SK-N-SH (cell line): ENCODE data around the gene CNGA1. TPM values are rescaled to one million over a fixed set of nuclear protein-coding genes. Genes with fewer than 3 reads are reported as not detected.

Source experiments
- CTCF ChIA-PET: fragments of 300-600, 350-600 bp; formaldehyde crosslinking; extraction: SDS; loops from one replicate; lab custom pipeline; 2021; lab: Yijun Ruan, JAX
- POLR2A ChIA-PET: fragments of 350-600 bp; sonication (Branson Sonifier 250); formaldehyde crosslinking; extraction: SDS; loops from one replicate; lab custom pipeline; 2020; ENCODE audit warnings: antibody characterized with exemption, inconsistent platforms; lab: Yijun Ruan, JAX
- DNase-seq: peaks from one replicate; pipeline ENCODE4 v3.0.0; 2012
- H2AFZ ChIP-seq: fragments of 200-600 bp; sonication (generic); 2 replicates; pipeline ENCODE4 v1.8.1; 2016; ENCODE audit warnings: antibody characterized with exemption, mild to moderate bottlenecking, low read depth
- H3F3A ChIP-seq: fragments of 200-600 bp; sonication (generic); replicated peaks from 2 replicates; pipeline ENCODE3; 2016; ENCODE audit warnings: antibody characterized with exemption, mild to moderate bottlenecking; ENCODE audit not compliant: insufficient read depth
- H3K27ac ChIP-seq, 2 experiments: fragments of 200-500 bp in 1 of 2; fragments of 200-600 bp in 1 of 2; sonication (Bioruptor generic) in 1 of 2; sonication (generic), shearing (Covaris generic) in 1 of 2; 2 replicates each; pipeline versions ENCODE4 v1.5.1 to v1.6.1; 2014 to 2016; ENCODE audit warnings: low read depth in 2 of 2, inconsistent platforms in 1 of 2, low read length in 1 of 2, mild to moderate bottlenecking in 1 of 2, mixed read lengths in 1 of 2
- H3K27me3 ChIP-seq: fragments of 200-600 bp; sonication (generic), shearing (Covaris generic); 2 replicates; pipeline ENCODE4 v1.6.1; 2016; ENCODE audit warnings: mixed run types; ENCODE audit not compliant: insufficient read depth
- H3K36me3 ChIP-seq, 2 experiments: fragments of 200-500 bp in 1 of 2; fragments of 200-600 bp in 1 of 2; sonication (Bioruptor generic) in 1 of 2; sonication (generic) in 1 of 2; replicated peaks in 1 of 2; 2 replicates each; pipeline versions ENCODE3 to v1.5.1; 2014 to 2016; ENCODE audit warnings: low read length in 1 of 2, mild to moderate bottlenecking in 1 of 2; ENCODE audit not compliant: insufficient read depth in 2 of 2, control insufficient read depth in 1 of 2
- H3K4me1 ChIP-seq, 2 experiments: fragments of 200-500 bp in 1 of 2; fragments of 200-600 bp in 1 of 2; sonication (Bioruptor generic) in 1 of 2; sonication (generic), shearing (Covaris generic) in 1 of 2; 2 replicates each; pipeline versions ENCODE4 v1.5.1 to v1.6.1; 2014 to 2016; ENCODE audit warnings: low read depth in 1 of 2, low read length in 1 of 2, mixed run types in 1 of 2; ENCODE audit not compliant: insufficient read depth in 2 of 2, control insufficient read depth in 1 of 2
- H3K4me2 ChIP-seq: fragments of 200-600 bp; sonication (generic), shearing (Covaris generic); 2 replicates; pipeline ENCODE4 v1.6.1; 2017; ENCODE audit warnings: mixed run types
- H3K4me3 ChIP-seq, 2 experiments: fragments of 200-500 bp in 1 of 2; fragments of 200-600 bp in 1 of 2; sonication (Bioruptor generic) in 1 of 2; sonication (generic), shearing (Covaris generic) in 1 of 2; 2 replicates each; pipeline versions ENCODE4 v1.5.1 to v1.8.1; 2014 to 2016; ENCODE audit warnings: low read depth in 2 of 2, inconsistent platforms in 1 of 2, low read length in 1 of 2, mild to moderate bottlenecking in 1 of 2, mixed read lengths in 1 of 2, moderate library complexity in 1 of 2
- H3K79me2 ChIP-seq: fragments of 200-600 bp; sonication (generic); 2 replicates; pipeline ENCODE4 v1.8.1; 2017; ENCODE audit warnings: mild to moderate bottlenecking; ENCODE audit not compliant: insufficient read depth
- H3K9ac ChIP-seq: fragments of 200-600 bp; sonication (generic); 2 replicates; pipeline ENCODE4 v1.6.1; 2017; ENCODE audit warnings: mixed run types
- H3K9me2 ChIP-seq: fragments of 200-600 bp; sonication (generic); 2 replicates; pipeline ENCODE4 v1.6.1; 2017; ENCODE audit warnings: mixed run types
- H3K9me3 ChIP-seq: fragments of 200-600 bp; sonication (generic); 2 replicates; pipeline ENCODE4 v1.6.1; 2017; ENCODE audit warnings: mixed run types, mild to moderate bottlenecking, moderate library complexity
- H4K20me1 ChIP-seq: fragments of 200-600 bp; sonication (generic); 2 replicates; pipeline ENCODE4 v1.6.1; 2017; ENCODE audit warnings: mild to moderate bottlenecking, mixed run types; ENCODE audit not compliant: insufficient read depth
- ELF1 ChIP-seq: IDR thresholded peaks from 2 replicates; pipeline ENCODE4 v1.4.0; 2012
- FOXM1 ChIP-seq: IDR thresholded peaks from 2 replicates; pipeline ENCODE4 v1.4.0; 2012; ENCODE audit warnings: low read depth, mild to moderate bottlenecking
- JUND ChIP-seq: IDR thresholded peaks from 2 replicates; pipeline ENCODE4 v1.4.0; 2012
- NFIC ChIP-seq: IDR thresholded peaks from 2 replicates; pipeline ENCODE4 v1.4.0; 2012; ENCODE audit warnings: borderline replicate concordance
- RFX5 ChIP-seq: IDR thresholded peaks from 2 replicates; pipeline ENCODE4 v1.6.1; 2012; ENCODE audit warnings: mild to moderate bottlenecking, improper control_type of control experiment, low read length
- RXRA ChIP-seq: IDR thresholded peaks from 2 replicates; pipeline ENCODE4 v1.4.0; 2012; ENCODE audit warnings: low read depth, mild to moderate bottlenecking, borderline replicate concordance
- SMC3 ChIP-seq: IDR thresholded peaks from 2 replicates; pipeline ENCODE4 v1.6.1; 2012; ENCODE audit warnings: low read depth, low read length, improper control_type of control experiment
- TEAD4 ChIP-seq: IDR thresholded peaks from 2 replicates; pipeline ENCODE4 v1.4.0; 2012; ENCODE audit warnings: mild to moderate bottlenecking, borderline replicate concordance; ENCODE audit not compliant: insufficient read depth
- WGBS: methylation state at CpG from one replicate; pipeline ENCODE4 v1.1.6; 2017; ENCODE audit warnings: low lambda C conversion rate; 5-methylcytosine and 5-hydroxymethylcytosine counted together
- polyA plus RNA-seq, 3 experiments: library from polyadenylated mRNA; depleted of rRNA; stranded (reverse); fragments of >200 nt; gene quantifications; 2 replicates each; pipeline ENCODE4 v1.2.3, GENCODE V29; 2012
- TF ChIP-seq, protein P1 (sequence below): fragments of 150-350 bp; IDR thresholded peaks from 2 replicates; pipeline ENCODE4 v1.6.1; 2016; ENCODE audit warnings: mild to moderate bottlenecking, low read depth, low read length
- TF ChIP-seq, protein P2 (sequence below): IDR thresholded peaks from 2 replicates; pipeline ENCODE4 v1.4.0; 2012; ENCODE audit warnings: low read depth, borderline replicate concordance

CNGA1 gene
- polyA plus RNA-seq, 1 of the 3 experiments (the other 2 are of a cell fraction): 0.23 TPM

DNA sequence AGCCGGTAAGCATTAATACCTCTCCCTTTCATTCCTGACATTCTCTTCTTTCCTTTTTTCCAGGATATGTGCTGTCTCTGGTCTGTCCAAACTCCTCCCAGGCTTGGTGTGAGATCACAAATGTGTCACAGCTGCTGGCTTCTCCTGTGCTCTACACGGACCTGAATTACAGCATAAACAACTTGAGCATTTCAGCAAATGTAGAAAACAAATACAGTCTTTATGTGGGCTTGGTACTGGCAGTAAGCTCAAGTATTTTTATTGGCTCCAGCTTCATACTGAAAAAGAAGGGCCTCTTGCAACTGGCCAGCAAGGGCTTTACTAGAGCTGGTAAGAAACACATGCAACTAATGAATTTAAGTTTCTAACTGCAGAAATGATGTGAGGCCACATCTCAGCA lies 8.5 kb upstream of the CNGA1 start:
- peak overlapping the region; percentile 17; the same call in 1 of the 2 replicates for H3K4me2 ChIP-seq
- H3K27me3 ChIP-seq: no peaks in the 10 kb centered on the region
- POLR2A ChIA-PET: no interaction called here
- H3K9ac ChIP-seq: no peak overlapping the region
- TF ChIP-seq TEAD4 (no peak), SMC3 (no peak), NFIC (no peak)
- TF ChIP-seq, protein P1, sequence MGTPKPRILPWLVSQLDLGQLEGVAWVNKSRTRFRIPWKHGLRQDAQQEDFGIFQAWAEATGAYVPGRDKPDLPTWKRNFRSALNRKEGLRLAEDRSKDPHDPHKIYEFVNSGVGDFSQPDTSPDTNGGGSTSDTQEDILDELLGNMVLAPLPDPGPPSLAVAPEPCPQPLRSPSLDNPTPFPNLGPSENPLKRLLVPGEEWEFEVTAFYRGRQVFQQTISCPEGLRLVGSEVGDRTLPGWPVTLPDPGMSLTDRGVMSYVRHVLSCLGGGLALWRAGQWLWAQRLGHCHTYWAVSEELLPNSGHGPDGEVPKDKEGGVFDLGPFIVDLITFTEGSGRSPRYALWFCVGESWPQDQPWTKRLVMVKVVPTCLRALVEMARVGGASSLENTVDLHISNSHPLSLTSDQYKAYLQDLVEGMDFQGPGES: no peak
- H3K9me2 ChIP-seq: no peaks in the 10 kb centered on the region
- H3K9me3 ChIP-seq: no peaks in the 10 kb centered on the region
- peaks cover 0 to 10% of the 10 kb centered on the region in 2 experiments for H3K36me3 ChIP-seq
- no peaks in the 10 kb centered on the region for H3K79me2 ChIP-seq
- 0 out of 2 replicates have a peak overlapping the region, but pooled peaks have one; percentile 42 for H2AFZ ChIP-seq
- H4K20me1 ChIP-seq: no peaks in the 10 kb centered on the region
- H3F3A ChIP-seq: no peaks in the 10 kb centered on the region
- H3K4me3 ChIP-seq: no peak overlapping the region
- DNase-seq: no peak
- CTCF ChIA-PET: interaction anchor here (0.6 to 1.0 kb wide), 2 partner anchors 9 to 434 kb away, joined by 3 to 4 read pairs; no protein-coding TSS in a partner anchor
- no peak overlapping the region for H3K27ac ChIP-seq
- 25% methylated on average over 2 of the region's 2 CpGs for WGBS
- peaks cover 0 to 5% of the 10 kb centered on the region in 2 experiments; a peak in 1 of 4 replicates for H3K4me1 ChIP-seq

DNA sequence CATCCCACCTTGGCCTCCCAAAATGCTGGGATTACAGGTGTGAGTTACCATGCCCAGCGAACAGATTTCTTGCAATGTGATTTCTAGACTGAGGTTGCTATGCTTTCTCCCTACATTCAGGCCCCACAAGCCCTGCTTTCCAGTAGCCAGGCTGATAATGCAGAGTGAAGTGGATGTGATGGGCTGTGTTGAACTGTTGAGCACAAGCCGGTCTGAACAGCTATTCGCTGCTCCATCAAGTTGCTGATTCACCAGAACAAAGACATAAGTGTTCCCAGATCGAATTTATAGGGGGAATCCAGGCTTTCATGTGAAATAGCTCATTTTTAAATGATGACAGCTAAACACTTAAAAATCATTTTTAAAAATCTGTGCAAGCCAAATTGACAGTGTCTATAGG lies 8.0 kb upstream of the CNGA1 start:
- H3K4me2 ChIP-seq: peak overlapping the region; percentile 17; the same call in 1 of the 2 replicates
- TF ChIP-seq JUND (no peak), SMC3 (no peak), NFIC (no peak), FOXM1 (no peak), RXRA (no peak), TEAD4 (no peak), RFX5 (no peak), ELF1 (no peak)
- TF ChIP-seq, protein P2, sequence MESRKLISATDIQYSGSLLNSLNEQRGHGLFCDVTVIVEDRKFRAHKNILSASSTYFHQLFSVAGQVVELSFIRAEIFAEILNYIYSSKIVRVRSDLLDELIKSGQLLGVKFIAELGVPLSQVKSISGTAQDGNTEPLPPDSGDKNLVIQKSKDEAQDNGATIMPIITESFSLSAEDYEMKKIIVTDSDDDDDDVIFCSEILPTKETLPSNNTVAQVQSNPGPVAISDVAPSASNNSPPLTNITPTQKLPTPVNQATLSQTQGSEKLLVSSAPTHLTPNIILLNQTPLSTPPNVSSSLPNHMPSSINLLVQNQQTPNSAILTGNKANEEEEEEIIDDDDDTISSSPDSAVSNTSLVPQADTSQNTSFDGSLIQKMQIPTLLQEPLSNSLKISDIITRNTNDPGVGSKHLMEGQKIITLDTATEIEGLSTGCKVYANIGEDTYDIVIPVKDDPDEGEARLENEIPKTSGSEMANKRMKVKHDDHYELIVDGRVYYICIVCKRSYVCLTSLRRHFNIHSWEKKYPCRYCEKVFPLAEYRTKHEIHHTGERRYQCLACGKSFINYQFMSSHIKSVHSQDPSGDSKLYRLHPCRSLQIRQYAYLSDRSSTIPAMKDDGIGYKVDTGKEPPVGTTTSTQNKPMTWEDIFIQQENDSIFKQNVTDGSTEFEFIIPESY: no peak
- H3K36me3 ChIP-seq: peaks cover 0 to 10% of the 10 kb centered on the region in 2 experiments
- POLR2A ChIA-PET: no interaction called here
- H4K20me1 ChIP-seq: no peaks in the 10 kb centered on the region
- H2AFZ ChIP-seq: no peak overlapping the region
- no peaks in the 10 kb centered on the region for H3K9me3 ChIP-seq
- H3K9ac ChIP-seq: no peak overlapping the region
- H3K9me2 ChIP-seq: no peaks in the 10 kb centered on the region
- no peak overlapping the region for H3K27ac ChIP-seq
- WGBS: 88% methylated on average over 4 of the region's 4 CpGs
- peaks cover 0 to 5% of the 10 kb centered on the region in 2 experiments; a peak in 1 of 4 replicates for H3K4me1 ChIP-seq
- DNase-seq: no peak
- H3F3A ChIP-seq: no peaks in the 10 kb centered on the region
- H3K27me3 ChIP-seq: no peaks in the 10 kb centered on the region
- no peak overlapping the region for H3K4me3 ChIP-seq
- no peaks in the 10 kb centered on the region for H3K79me2 ChIP-seq
- CTCF ChIA-PET: interaction anchor here (0.7 to 1.0 kb wide), 3 partner anchors 10 to 188 kb away, joined by 3 to 4 read pairs (median 3); no protein-coding TSS in a partner anchor
